Activated CD4-positive, alpha-beta T cell treated with anti-CD3 and anti-CD28 coated beads, Interleukin-2, amount 50 U/mL, for 48 hours (primary cell): Measurements from ENCODE around the gene MFSD6.

Experiments
- DNase-seq, 2 experiments: peaks; one replicate each; pipeline ENCODE4 v3.0.0-alpha.2; 2020

Gene MFSD6

DNA sequence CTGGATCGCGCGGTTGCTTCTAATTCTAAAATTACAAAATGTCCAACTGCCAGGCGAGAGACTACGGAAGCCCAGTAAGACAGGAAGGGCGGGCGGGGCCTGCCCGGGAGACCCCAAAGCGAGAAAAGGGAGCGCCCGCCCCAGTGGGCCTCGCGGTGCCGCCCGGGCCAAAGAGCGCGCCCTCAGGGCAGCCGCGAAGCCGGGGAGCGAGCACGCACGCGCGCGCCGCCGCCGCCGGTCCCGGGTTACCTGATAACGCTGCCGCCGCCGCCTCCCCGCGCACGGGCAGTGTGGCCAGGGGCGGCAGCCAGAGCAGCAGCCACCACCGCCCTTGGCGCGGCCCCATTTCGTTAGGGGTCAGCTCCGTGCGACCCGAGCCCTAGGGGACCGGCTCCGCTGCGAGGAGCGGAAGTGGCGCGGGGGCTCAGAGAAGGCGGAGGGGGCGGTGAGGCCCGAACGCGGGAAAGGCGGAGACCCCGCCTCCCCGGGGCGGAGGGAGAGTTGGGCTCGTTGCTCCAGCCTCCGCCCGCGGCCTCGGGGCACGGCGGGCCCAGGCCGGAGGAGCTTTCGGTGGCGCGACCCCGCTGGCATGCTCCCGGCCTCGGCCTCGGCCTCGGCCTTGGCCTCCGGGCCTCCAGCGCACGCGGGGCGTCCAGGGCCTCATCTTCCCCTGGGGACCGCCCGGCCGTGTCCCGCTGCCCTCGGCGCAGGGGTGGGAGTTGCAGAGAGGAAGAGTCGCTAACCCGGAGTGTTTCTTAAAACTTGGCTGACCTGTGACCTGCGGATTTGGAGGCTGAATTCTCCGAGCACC lies 126.4 kb downstream of the MFSD6 start, which contains the start of gene NEMP2:
Gene NEMP2 (minus strand): TSS at position 413 of the 811 bp plus-strand sequence. CDS start 67 bp downstream, at position 346.
- DNase-seq = peak; percentile 81 to 85

- DNase-seq = no peak
These were observed 126.9 kb downstream of the MFSD6 start for GRCh38 chr2:190535121-190535439.

DNA sequence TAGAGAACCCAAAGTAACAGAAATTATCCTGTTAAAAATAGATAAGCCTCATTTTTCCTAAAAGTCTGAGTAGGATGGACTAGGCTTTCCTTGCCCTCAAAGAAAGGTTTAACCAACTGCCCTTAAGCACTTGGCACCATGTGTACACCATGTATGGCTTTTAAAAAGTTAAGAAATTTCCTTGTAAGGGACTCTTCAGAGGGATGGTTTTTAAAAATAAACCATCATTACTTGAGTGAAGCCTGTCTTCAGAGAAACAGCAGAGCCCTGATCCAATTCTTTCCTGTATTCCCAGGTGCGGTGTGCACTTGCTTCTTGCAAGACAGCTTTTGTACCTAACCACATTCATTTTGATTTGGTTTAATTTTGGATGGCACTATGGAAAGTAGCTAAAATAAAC lies 127.4 kb downstream of the MFSD6 start:
- DNase-seq = no peak

DNA sequence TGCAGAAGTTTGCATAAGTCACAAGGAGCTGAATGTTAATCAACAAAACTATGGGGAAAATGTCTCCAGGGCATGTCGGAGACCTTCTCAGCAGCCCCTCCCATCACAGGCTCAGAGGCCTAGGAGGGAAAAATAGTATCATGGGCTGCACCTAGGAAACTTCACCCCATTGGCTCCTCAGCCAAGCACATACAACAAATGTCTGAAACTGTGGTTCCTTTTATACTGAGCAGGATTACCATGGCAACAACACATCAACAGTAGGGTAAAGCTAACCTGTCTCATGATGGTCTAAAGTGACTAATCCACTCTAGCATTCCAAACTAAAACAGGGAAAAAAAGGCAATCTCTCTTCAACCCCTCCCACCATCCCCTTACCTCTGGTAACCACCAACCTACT lies 129.6 kb downstream of the MFSD6 start:
- no peak for DNase-seq

DNA sequence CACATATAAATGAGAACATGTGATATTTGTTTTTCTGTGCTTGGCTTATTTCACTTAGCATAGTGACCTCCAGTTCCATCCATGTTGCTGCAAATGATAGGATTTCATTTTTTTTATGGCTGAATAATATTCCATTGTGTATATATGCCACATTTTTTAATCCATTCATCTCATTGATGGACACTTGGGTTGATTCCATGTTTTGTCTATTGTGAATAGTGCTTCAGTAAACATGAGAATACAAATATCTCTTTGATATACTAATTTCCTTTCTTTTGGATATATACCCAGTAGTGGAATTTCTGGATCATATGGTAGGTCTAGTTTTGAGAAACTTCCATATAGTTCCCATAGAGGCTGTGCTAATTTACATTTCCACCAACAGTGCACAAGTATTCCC lies 130.0 kb downstream of the MFSD6 start:
- no peak for DNase-seq

GRCh38 chr2:190540048-190540447 lies 131.9 kb downstream of the MFSD6 start:
- DNase-seq = no peak

DNA sequence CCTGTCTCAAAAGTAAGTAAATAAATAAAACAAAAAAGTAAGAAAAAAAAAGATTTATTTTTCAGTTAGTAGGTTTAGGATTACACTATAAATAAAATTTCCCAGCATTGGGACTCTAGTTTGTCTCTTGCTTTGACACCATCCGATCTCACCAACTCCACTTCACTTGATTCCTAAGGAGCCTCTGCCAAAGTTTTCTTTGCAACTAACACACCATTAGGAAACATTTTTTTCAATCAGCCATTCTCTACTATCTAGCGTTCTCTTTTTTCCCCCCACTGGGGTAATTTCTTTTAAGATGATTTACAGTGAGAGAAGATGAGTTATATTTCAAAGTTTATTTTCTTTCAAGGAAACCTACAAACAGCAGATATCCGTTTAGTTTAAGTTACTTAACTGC lies 136.9 kb downstream of the MFSD6 start:
- no peak for DNase-seq

DNA sequence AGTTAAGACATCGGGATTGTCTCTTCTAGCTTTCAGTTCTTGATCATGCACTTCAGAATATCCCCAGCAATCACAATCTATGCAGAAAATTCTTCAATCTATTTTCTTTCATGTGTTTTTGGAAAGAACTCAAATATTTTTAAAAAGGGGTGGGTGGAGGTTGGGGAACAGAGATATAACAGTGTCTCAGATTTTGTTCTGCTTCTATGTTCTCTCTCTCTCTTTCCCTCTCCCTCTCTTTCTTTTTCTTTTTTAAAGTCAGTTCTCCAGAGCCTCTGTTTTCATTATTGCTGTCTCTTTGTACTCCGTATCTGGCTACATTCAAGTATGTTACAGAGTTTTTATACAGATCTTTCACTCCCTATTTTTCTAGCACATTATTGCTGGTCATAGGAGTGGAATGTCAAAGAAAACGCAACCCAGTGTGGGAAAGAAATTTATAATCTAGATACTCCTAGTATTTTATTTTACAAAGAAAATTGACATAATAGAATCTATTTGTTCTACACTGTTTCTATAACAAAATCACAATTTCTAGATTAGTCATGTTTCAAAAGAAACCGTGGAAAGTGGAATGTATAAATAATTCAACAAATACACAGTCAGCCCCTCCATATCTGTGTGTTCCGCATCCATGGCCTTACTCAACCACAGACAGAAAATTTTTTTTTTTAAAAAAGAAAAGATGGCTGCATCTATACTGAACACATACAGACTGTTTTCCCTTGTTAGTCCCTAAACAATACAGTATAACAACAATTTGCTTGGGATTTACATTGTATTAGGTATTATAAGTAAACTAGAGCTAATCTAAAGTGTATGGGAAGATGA lies 137.6 kb downstream of the MFSD6 start:
- no peak for DNase-seq

DNA sequence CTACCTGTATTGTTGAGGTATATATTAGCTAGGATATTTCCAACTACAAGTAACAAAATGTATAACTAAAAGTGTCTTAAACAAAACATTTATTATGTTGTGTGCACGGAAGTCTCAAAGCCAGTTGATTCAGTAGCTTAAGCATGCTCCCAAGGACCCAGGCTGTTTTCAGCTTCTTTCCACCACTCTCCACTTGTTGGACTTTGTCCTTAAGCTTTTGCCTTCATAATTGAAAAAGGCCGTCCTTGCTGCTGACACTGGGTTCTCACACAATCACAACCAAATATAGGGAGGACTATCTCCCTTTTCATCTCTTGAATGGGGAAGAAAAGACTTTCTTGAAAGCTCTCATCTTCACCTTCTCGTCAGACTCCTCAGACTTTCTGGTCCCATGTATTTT lies 138.6 kb downstream of the MFSD6 start:
- no peak for DNase-seq

DNA sequence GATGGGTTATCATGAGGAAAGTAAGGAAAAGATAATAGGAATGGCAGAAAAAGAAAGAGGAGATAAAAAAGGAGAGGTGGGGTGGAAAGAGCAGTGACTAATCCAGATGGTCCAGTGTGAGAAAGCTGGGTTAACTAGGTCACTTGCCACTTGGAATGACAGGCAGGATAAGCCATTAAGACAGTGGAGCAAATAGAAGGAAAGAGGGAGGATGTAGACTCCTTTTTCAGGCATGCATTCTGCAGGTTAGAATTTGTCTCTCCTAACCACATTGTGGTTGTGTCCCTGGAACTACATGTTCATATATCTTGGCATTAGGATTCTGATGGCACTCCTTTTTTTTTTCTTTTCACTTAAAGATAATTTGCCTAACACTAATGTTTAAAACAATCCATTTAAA lies 139.7 kb downstream of the MFSD6 start:
- no peak for DNase-seq

GRCh38 chr2:190550137-190550536 lies 142.0 kb downstream of the MFSD6 start:
- DNase-seq = no peak
